ENCODE results near the gene CFAP73.
"Not testable (repeated sequence)": the region's sequence is repeated elsewhere in the genome, so short reads cannot be mapped to it uniquely, and the experiment has no call there.

CFAP73 gene

DNA sequence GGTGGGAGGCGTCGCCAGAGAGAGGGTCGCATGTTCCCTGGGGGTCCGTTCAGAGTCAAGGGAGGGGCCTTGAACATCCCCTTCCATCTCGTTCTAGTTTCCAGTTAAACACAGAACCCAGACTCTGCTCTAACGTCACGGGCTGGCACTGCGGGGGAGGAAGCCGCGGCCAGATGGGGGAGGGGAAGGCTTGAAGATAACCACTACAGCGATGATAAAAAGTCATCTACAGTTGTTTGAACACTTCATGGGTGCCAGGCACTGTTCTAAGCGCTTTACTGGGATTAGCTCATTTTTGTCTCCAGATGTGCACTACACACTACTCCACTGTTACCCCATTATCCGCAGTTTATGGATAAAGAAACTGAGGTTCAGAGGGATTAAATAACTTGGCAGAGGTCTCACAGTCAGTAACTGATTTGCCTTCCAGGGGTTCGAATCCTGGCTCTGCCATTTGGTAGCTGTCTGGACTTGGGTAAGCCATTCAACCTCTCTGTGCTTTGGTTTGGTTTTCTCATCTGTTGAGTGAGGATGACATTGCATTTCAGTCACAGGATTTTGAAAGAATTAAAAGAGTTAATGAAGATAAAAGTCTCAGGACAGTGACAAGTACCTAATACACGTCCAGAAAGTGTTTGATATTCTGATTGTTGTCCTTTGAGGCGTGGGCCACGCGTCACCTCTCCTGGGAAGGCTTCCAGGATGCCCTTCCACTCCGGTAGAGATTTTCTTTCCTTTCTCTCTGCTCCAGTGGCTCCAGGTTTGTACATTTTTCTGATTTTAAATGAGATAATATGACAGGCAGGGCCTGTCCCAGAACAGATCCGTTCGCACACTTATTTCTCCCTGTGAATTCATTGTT is 13.2 kb upstream of the CFAP73 start:
- H3K4me3 ChIP-seq (ENCODE audit: low read depth, low read length), result no peak overlapping the region
- TF ChIP-seq, protein P1, sequence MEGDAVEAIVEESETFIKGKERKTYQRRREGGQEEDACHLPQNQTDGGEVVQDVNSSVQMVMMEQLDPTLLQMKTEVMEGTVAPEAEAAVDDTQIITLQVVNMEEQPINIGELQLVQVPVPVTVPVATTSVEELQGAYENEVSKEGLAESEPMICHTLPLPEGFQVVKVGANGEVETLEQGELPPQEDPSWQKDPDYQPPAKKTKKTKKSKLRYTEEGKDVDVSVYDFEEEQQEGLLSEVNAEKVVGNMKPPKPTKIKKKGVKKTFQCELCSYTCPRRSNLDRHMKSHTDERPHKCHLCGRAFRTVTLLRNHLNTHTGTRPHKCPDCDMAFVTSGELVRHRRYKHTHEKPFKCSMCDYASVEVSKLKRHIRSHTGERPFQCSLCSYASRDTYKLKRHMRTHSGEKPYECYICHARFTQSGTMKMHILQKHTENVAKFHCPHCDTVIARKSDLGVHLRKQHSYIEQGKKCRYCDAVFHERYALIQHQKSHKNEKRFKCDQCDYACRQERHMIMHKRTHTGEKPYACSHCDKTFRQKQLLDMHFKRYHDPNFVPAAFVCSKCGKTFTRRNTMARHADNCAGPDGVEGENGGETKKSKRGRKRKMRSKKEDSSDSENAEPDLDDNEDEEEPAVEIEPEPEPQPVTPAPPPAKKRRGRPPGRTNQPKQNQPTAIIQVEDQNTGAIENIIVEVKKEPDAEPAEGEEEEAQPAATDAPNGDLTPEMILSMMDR (IDR thresholded peaks at IDR 0.05; ENCODE audit: low read depth, low read length), result no peak

DNA sequence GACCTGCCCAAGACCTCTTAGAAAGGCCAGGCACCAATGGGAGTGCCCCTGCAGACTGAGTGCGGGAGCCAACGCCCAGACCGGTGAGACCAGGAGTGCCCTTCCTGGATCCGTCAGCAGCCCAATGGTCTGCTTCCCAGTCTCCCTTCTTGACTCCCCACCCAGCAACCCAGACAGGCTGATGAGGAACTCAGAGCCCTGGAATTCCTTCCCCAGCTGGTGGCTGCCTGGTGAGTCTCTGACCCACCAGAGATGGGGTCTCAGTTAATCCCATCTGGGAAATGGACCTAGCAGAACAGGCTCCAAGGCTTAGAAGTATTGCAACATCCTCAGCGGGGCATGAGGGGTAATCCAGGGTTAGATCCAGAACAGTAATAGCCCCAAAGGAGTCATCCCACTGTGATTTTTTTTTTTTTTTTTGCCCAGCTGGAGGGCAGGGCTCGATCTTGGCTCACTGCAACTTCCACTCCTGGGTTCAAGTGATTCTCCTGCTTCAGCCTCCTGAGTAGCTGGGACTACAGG is 12.5 kb upstream of the CFAP73 start:
- TF ChIP-seq, protein P1 (IDR thresholded peaks at IDR 0.05; ENCODE audit: low read depth, low read length), result no peak
- H3K4me3 ChIP-seq (ENCODE audit: low read depth, low read length), result no peak overlapping the region

DNA sequence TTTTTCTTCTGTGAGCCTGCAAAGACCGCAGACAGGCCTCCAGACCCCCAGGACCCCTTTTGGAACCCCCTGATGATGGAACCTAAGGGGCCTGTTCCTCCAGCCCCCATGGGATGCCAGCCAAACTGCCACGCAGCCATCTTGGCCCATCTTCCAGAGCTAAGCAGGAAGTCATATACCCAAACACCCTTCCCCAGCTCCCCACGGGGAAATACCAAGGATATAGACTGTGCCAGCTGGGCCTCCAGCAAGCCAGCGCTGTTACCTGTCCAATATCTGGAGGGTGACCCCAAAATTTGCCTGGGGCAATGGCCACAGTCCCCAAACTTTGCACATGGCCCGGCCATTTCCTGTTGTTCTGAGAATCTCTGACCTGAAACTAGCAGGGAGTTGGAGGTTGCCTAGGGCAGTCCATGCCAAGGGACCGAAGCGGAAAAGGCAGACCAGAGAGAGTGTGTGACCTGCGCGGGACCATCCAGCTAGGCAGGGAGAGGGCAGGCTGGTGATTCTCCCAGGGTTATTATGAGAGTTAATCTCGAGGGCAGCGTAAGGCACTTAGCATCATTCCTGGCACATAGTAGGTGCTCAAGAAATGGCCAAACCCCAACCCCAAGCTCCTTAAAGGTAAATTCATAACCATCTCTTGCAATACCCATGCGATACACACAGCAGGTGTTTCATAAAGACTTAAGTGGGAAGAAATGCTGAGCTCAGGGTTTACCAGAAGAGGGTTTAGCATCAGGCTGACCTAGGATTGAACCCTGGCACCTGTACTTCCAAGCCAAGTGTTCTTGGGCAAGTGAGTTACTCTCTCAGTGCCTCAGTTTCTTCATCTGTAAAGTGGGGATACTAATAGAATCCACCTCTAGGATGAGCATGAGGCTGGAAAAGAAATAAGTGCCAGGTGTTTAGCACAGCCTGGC is 11.4 kb upstream of the CFAP73 start:
- H3K4me3 ChIP-seq (ENCODE audit: low read depth, low read length), result no peak overlapping the region
- TF ChIP-seq, protein P1 (IDR thresholded peaks at IDR 0.05; ENCODE audit: low read depth, low read length), result no peak

DNA sequence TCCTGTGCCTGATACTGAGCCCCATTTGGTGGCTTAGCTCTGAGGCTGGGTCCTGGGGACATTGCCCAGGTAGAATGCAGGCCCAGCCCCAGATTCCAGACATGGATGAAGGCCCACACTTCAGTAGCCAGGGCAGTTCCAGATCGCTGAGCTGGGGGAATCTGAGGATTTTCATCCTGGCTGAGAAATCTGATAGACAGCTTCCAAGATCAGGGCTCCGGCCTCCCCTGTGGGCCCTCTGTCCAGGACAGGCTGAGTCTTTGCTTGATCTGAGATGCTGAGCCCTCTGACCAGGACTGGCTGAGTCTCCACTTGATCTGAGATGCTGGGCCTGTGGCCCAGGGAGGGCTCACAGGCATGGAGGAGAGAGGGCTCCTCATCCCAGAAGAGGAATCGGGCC is 10.7 kb upstream of the CFAP73 start:
- TF ChIP-seq, protein P1 (IDR thresholded peaks at IDR 0.05; ENCODE audit: low read depth, low read length), result no peak
- H3K4me3 ChIP-seq (ENCODE audit: low read depth, low read length), result no peak overlapping the region

DNA sequence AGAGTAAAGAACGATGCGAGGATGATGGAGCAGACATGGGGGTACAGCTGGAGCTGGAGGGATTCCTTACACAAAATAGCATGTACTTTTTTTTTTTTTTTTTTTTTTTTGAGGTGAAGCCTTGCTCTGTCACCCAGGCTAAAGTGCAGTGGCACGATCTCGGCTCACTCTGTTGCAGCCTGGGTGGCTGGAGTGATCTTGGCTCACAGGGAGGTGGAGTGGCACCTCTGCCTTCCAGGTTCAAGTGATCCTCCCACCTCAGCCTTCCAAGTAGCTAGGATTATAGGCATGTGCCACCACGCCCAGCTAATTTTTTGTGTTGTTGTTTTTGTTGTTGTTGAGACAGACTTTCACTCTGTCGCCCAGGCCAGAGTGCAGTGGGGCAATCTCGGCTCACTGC is 8.8 kb upstream of the CFAP73 start:
- TF ChIP-seq, protein P1 (IDR thresholded peaks at IDR 0.05; ENCODE audit: low read depth, low read length), result no peak
- no peak overlapping the region for H3K4me3 ChIP-seq (ENCODE audit: low read depth, low read length)

DNA sequence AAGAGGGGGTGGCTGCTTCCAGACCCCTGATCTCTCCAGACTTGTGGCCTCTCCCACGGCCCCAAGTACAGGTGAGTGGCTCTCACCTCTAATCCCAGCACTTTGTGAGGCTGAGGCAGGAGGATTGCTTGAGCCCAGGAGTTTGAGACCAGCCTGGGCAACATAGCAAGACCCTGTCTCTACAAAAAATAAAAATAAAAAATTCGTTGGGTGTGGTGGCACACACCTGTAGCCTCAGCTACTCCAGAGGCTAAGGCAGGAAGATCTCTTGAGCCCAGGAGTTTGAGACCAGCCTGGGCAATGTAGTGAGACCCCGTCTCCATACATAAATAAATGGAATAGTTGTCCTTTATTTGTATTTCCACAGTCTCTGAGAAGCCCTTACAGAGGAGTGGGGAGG is 7.8 kb upstream of the CFAP73 start:
- H3K4me3 ChIP-seq (ENCODE audit: low read depth, low read length), result not testable (repeated sequence)

DNA sequence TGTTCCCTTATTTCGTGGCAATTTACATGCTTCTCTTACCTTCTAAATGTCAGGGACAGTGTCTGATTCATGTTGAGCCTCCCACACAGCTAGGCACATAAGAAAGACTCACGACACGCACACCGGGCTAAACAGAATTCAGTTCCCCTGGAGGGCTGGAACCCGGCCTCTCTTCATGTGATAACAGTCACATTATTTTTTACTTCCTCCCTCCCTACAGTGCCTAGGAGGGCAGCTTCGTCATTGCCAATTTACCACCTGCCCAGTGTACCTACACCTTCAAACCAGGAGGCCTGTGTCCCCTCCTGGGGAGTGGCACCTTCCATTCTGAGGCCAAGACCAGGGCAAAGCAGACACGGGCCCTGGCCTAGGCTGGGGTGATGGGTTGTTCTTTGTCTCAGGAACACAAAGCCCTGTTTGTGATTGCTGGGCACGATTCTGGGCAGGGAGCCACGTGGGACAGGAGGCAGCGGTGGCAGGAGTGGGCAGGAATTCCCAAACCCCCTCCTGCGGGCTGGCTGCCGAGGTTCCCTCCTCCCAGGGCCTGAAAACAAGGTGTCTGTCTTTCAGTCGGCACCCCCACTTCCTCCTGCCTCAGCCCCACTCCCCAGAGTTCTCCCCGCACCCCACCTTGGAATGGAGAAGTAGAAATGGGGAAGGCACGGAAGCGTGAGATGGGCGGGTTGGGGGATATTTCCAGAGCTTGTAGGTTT is 7.2 kb upstream of the CFAP73 start:
- H3K4me3 ChIP-seq (ENCODE audit: low read depth, low read length), result no peak overlapping the region
- TF ChIP-seq, protein P1 (IDR thresholded peaks at IDR 0.05; ENCODE audit: low read depth, low read length), result no peak
